Neural cell (in vitro differentiated cells): ENCODE data around the gene P2RX3.

ENCODE experiments used
- EP300 ChIP-seq: fragments of 450-650 bp; conservative IDR thresholded peaks from 2 replicates; pipeline ENCODE4 v1.6.1; 2014; ENCODE audit warnings: antibody characterized with exemption, mild to moderate bottlenecking, moderate library complexity; ENCODE audit not compliant: poor library complexity, severe bottlenecking
- EZH2 ChIP-seq: fragments of 200-600, 300-800 bp; shearing (Covaris generic), sonication (generic); IDR thresholded peaks from 2 replicates; pipeline ENCODE4 v1.6.1; 2014; ENCODE audit warnings: antibody characterized with exemption, low read length, borderline replicate concordance, mild to moderate bottlenecking; ENCODE audit not compliant: insufficient read depth, poor library complexity, severe bottlenecking
- TAF1 ChIP-seq: IDR thresholded peaks from 2 replicates; pipeline ENCODE4 v1.6.1; 2012; ENCODE audit warnings: low read depth
- TF ChIP-seq, protein P1 (sequence below): fragments of 450-650 bp; IDR thresholded peaks from 2 replicates; pipeline ENCODE4 v1.5.1; 2014; ENCODE audit warnings: antibody characterized with exemption, mild to moderate bottlenecking, moderate library complexity; ENCODE audit not compliant: poor library complexity, severe bottlenecking

DNA sequence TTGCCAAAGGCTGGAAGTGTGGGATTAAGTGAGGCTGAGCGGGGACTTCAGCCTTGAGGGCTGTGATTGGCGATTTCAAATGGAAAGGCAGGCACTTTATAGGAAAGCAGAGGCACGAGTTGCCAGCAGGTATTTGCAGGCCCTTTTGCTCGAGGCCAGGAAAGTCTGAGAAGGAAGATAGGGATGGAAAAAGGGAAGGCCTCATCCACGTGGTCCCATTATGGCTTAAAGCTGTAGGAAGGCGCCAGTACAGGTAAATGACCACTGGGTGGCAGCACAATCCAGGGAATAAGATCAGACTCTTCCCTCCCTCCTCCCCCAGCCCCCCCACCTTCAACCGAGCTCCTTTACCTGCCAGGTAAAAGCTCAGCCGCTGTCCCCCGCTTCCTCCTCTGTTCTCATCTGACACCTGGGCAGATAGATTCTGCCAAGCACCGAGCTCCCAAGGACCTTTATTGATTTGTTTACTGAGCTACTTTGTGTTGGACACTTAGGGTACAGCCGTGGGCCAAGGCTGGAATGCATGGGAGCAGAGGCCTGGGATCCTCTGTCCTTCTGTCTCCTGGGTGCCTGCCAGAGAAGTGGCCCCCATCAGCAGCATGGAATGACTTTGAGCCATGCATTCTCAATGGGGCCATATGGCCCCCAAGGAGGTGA lies 7.5 kb downstream of the P2RX3 start:
- TF ChIP-seq, protein P1, sequence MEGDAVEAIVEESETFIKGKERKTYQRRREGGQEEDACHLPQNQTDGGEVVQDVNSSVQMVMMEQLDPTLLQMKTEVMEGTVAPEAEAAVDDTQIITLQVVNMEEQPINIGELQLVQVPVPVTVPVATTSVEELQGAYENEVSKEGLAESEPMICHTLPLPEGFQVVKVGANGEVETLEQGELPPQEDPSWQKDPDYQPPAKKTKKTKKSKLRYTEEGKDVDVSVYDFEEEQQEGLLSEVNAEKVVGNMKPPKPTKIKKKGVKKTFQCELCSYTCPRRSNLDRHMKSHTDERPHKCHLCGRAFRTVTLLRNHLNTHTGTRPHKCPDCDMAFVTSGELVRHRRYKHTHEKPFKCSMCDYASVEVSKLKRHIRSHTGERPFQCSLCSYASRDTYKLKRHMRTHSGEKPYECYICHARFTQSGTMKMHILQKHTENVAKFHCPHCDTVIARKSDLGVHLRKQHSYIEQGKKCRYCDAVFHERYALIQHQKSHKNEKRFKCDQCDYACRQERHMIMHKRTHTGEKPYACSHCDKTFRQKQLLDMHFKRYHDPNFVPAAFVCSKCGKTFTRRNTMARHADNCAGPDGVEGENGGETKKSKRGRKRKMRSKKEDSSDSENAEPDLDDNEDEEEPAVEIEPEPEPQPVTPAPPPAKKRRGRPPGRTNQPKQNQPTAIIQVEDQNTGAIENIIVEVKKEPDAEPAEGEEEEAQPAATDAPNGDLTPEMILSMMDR = peak; percentile 73
- TF ChIP-seq EZH2 (no peak), TAF1 (no peak), EP300 (no peak)
